Body of pancreas (tissue), 4 donors: ENCODE results near the gene MRTFA. TPM values are rescaled to one million over a fixed set of nuclear protein-coding genes. Genes with fewer than 3 reads are reported as not detected.
"Not testable (repeated sequence)": the region's sequence is repeated elsewhere in the genome, so short reads cannot be mapped to it uniquely, and the experiment has no call there.

Experiments used
- ATAC-seq: fragments of 150-250 bp; one replicate; pipeline ENCODE4 v1.9.1; 2016
- DNase-seq, 4 donors: peaks; one replicate each; pipeline ENCODE4 v3.0.0-alpha.2; 2019
- H3K27ac ChIP-seq, 4 donors: fragments of 200-600 bp; sonication (generic); 1 replicate in 3 of 4; 2 replicates in 1 of 4; pipeline versions ENCODE4 v1.5.1 to v1.6.1; 2016 to 2019; ENCODE audit warnings: mild to moderate bottlenecking in 1 of 4, mixed read lengths in 1 of 4, moderate library complexity in 1 of 4
- H3K27me3 ChIP-seq, 2 donors: fragments of 200-600 bp; sonication (generic); one replicate each; pipeline ENCODE4 v1.6.0; 2016; ENCODE audit warnings: mild to moderate bottlenecking in 1 of 2
- H3K36me3 ChIP-seq, 2 donors: fragments of 200-600 bp; sonication (generic); replicated peaks in 1 of 2; 2 replicates each; pipeline ENCODE4 v1.5.1; 2016; ENCODE audit warnings: low read depth in 2 of 2; ENCODE audit not compliant: insufficient read depth in 1 of 2
- H3K4me1 ChIP-seq: fragments of 200-600 bp; sonication (generic); one replicate; pipeline ENCODE4 v1.6.0; 2016
- H3K4me3 ChIP-seq, 2 donors: fragments of 200-600 bp; sonication (generic); 1 replicate in 1 of 2; 2 replicates in 1 of 2; pipeline ENCODE4 v1.5.1; 2016 to 2019
- H3K9me3 ChIP-seq, 3 donors: fragments of 200-600 bp; sonication (generic); 1 replicate in 2 of 3; 2 replicates in 1 of 3; pipeline ENCODE4 v1.5.1; 2016
- CTCF ChIP-seq, 7 experiments: fragments of 450-650 bp in 4 of 7; fragments of 200-600 bp in 3 of 7; sonication (generic) in 3 of 7; IDR thresholded peaks; one replicate each; pipeline ENCODE4 v1.5.1; 2016 to 2019; ENCODE audit warnings: antibody characterized with exemption in 7 of 7
- POLR2A ChIP-seq, 3 donors: fragments of 450-650 bp; IDR thresholded peaks; one replicate each; pipeline ENCODE4 v1.6.1; 2016; ENCODE audit warnings: antibody characterized with exemption in 3 of 3, mild to moderate bottlenecking in 2 of 3
- WGBS, 2 donors: methylation state at CpG; one replicate each; pipeline ENCODE4 v1.1.5; 2017; 5-methylcytosine and 5-hydroxymethylcytosine counted together
- intact Hi-C: fragments of 100-400 bp; cut with DNase I; formaldehyde crosslinking; loops from one replicate; pipeline ENCODE4 v1.15.1; 2023
- total RNA-seq, 2 donors: library from RNA; depleted of rRNA; stranded (reverse); fragments of >200 nt; gene quantifications; one replicate each; pipeline ENCODE4 v1.1.0, GENCODE V29; 2016

Gene MRTFA
- total RNA-seq, 2 donors from 2014 or later: 47.0 to 71.5 TPM

GRCh38 chr22:40665312-40665711 is 28.8 kb upstream of the MRTFA start:
- no peak for TF ChIP-seq CTCF (IDR thresholded peaks at IDR 0.05)
- no peak for TF ChIP-seq POLR2A (IDR thresholded peaks at IDR 0.05)
- Histone ChIP-seq H3K9me3 (no peaks in the 10 kb centered on the region), H3K27me3 (no peaks in the 10 kb centered on the region), H3K27ac (no peak overlapping the region), H3K4me3 (no peak overlapping the region), H3K4me1 (no peaks in the 10 kb centered on the region), H3K36me3 (no peaks in the 10 kb centered on the region)
- intact Hi-C loops: no loop called here
- 72 to 82% methylated on average over 4 of the region's 4 CpGs for WGBS, 2 donors
- ATAC-seq (no peak), DNase-seq (no peak)

- no peak for DNase-seq
- H3K36me3 ChIP-seq: no peaks in the 10 kb centered on the region
- no peaks in the 10 kb centered on the region for H3K27me3 ChIP-seq
- no peak for TF ChIP-seq POLR2A (IDR thresholded peaks at IDR 0.05)
- no peak for TF ChIP-seq CTCF (IDR thresholded peaks at IDR 0.05)
- no peaks in the 10 kb centered on the region for H3K4me1 ChIP-seq
- WGBS, 2 donors: 90 to 93% methylated on average over 7 of the region's 7 CpGs
- intact Hi-C loops: no loop called here
- H3K27ac ChIP-seq: no peak overlapping the region
- H3K9me3 ChIP-seq: no peaks in the 10 kb centered on the region
- no peak for ATAC-seq
- H3K4me3 ChIP-seq: no peak overlapping the region
Observed at GRCh38 chr22:40661671-40662070, 25.2 kb upstream of the MRTFA start.

GRCh38 chr22:40660730-40661129 is 24.2 kb upstream of the MRTFA start:
- Histone ChIP-seq H3K27me3 (no peaks in the 10 kb centered on the region), H3K9me3 (no peaks in the 10 kb centered on the region), H3K36me3 (no peaks in the 10 kb centered on the region), H3K4me1 (no peaks in the 10 kb centered on the region), H3K4me3 (no peak overlapping the region), H3K27ac (no peak overlapping the region)
- ATAC-seq: no peak
- 79 to 97% methylated on average over 3 of the region's 3 CpGs for WGBS, 2 donors
- no peak for TF ChIP-seq POLR2A (IDR thresholded peaks at IDR 0.05)
- no peak for TF ChIP-seq CTCF (IDR thresholded peaks at IDR 0.05)
- intact Hi-C loops: no loop called here
- no peak for DNase-seq

GRCh38 chr22:40659166-40659565 is 22.6 kb upstream of the MRTFA start:
- DNase-seq (no peak), ATAC-seq (no peak)

GRCh38 chr22:40656651-40657050 is 20.1 kb upstream of the MRTFA start:
- peaks cover 17% of the 10 kb centered on the region for H3K4me1 ChIP-seq
- DNase-seq, H3K4me3 ChIP-seq, H3K27me3 ChIP-seq, H3K36me3 ChIP-seq, intact Hi-C loops, H3K27ac ChIP-seq, ATAC-seq, H3K9me3 ChIP-seq: not testable (repeated sequence)
- WGBS, 2 donors: 90 to 93% methylated on average over 10 of the region's 10 CpGs

More at GRCh38 chr22:40659166-40659565, 22.6 kb upstream of the MRTFA start:
- Histone ChIP-seq H3K4me3 (no peak overlapping the region), H3K9me3 (no peaks in the 10 kb centered on the region), H3K36me3 (no peaks in the 10 kb centered on the region), H3K27me3 (no peaks in the 10 kb centered on the region), H3K27ac (no peak overlapping the region), H3K4me1 (peaks cover 9% of the 10 kb centered on the region)
- whole genome bisulfite sequencing, 2 donors: 71 to 78% methylated on average over 6 of the region's 6 CpGs
- TF ChIP-seq CTCF (IDR thresholded peaks at IDR 0.05) (no peak), POLR2A (IDR thresholded peaks at IDR 0.05) (no peak)
- intact Hi-C loops: no loop called here

GRCh38 chr22:40655941-40656340 is 19.4 kb upstream of the MRTFA start:
- ATAC-seq: not testable (repeated sequence)

More at GRCh38 chr22:40655941-40656340, 19.4 kb upstream of the MRTFA start:
- H3K27me3 ChIP-seq, H3K9me3 ChIP-seq, H3K36me3 ChIP-seq, H3K4me3 ChIP-seq, DNase-seq, intact Hi-C loops, H3K27ac ChIP-seq: not testable (repeated sequence)
- peaks cover 17% of the 10 kb centered on the region for H3K4me1 ChIP-seq
- WGBS, 2 donors: 94 to 97% methylated on average over 3 of the region's 3 CpGs
